Measurements from ENCODE around the gene C6orf141. TPM values are rescaled to one million over a fixed set of nuclear protein-coding genes. Genes with fewer than 3 reads are reported as not detected.

C6orf141 gene
- total and polyA plus RNA-seq, 2 of the 8 experiments (the other 6 are each of a cell fraction or from before 2014, with no cell fraction given): 7.6 to 16.1 TPM

DNA sequence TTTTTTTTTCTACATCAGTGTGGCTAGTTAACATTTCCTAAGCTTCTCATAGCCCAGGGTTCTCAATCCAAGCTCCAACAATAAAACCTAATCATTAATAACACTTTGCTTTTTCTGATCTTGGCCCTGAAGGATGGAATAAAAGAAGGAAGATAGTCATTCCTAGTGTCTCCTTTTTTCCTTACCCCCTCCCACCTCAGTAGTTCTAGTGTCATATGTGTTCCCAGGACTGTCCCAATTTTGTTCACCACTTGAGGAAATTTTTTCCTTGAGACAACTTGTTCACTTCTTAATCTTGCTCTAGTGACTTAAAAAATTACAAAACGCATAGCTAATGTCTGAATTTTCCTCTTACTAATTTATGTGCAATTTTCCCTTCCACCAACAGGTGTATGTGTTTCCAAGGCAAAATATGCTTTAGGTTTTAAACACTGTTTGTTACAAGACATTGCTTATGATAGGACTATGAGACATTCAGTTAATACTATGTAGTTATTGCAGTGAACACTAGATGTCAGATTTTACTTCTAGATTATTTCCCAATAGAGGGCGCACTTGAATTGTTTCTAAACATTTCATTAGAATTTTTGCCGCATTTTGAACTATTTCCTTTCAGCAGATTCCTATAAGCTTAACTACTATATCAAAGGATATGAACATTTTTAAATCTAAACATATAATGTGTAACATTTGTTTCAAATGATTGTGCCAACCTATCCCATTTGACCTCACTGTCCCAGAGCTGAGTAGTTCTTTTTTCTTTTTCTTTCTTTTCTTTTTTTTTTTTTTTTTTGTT is 18.5 kb upstream of the C6orf141 start:
- Histone ChIP-seq H3K79me2 (ENCODE audit: control insufficient read depth in 1 of 2, insufficient read depth in 2 of 2, low read length in 2 of 2) (no peaks in the 10 kb centered on the region), H4K20me1 (replicated peaks in 1 of 2; ENCODE audit: control insufficient read depth in 1 of 2, insufficient read depth in 2 of 2, low read length in 2 of 2) (no peaks in the 10 kb centered on the region), H3K79me1 (ENCODE audit: low read depth, low read length) (no peaks in the 10 kb centered on the region), H2BK5ac (ENCODE audit: low read depth, low read length) (no peak overlapping the region), H3K14ac (ENCODE audit: insufficient read length) (no peak overlapping the region), H3K4me1 (replicated peaks in 1 of 4; ENCODE audit: control insufficient read depth in 3 of 4, insufficient read depth in 4 of 4, low read length in 3 of 4) (peaks cover 0 to 5% (median 2%) of the 10 kb centered on the region in 4 experiments; a peak in 1 of 7 replicates), H2BK120ac (replicated peaks; ENCODE audit: low read depth, low read length) (no peak overlapping the region), H2BK20ac (ENCODE audit: low read length) (no peak overlapping the region), H3K4me2 (ENCODE audit: insufficient read depth in 1 of 2, low read depth in 2 of 2, low read length in 2 of 2) (no peak overlapping the region), H4K8ac (ENCODE audit: extremely low read depth, insufficient read depth, low read length) (no peak overlapping the region), H3K23ac (ENCODE audit: insufficient read length) (no peak overlapping the region), H2AK5ac (ENCODE audit: low read depth, low read length) (no peak overlapping the region), H3K36me3 (ENCODE audit: control insufficient read depth in 2 of 4, insufficient read depth in 4 of 4, low read length in 3 of 4) (no peaks in the 10 kb centered on the region), H3K4ac (replicated peaks; ENCODE audit: insufficient read length, low read depth, low read length) (no peak overlapping the region), H4K5ac (ENCODE audit: insufficient read length, low read depth, low read length) (no peak overlapping the region), H2BK15ac (ENCODE audit: low read length) (no peak overlapping the region), H2AFZ (ENCODE audit: low read length) (no peak overlapping the region), H3K23me2 (ENCODE audit: low read depth, low read length) (no peaks in the 10 kb centered on the region), H3K56ac (replicated peaks; ENCODE audit: insufficient read length, low read depth, low read length) (no peak overlapping the region), H3K18ac (ENCODE audit: extremely low read depth, low read length) (no peak overlapping the region), H4K91ac (replicated peaks; ENCODE audit: insufficient read length, low read length) (no peak overlapping the region), H3K27ac (ENCODE audit: low read depth, low read length) (no peak overlapping the region), H3K4me3 (ENCODE audit: extremely low read depth in 1 of 4, insufficient read depth in 2 of 4, low read depth in 3 of 4, low read length in 4 of 4) (no peak overlapping the region), H2BK12ac (ENCODE audit: low read depth, low read length) (no peak overlapping the region), H3K9me3 (ENCODE audit: insufficient read depth in 2 of 2, low read depth in 1 of 2, low read length in 1 of 2) (no peaks in the 10 kb centered on the region), H3K27me3 (replicated peaks in 1 of 4; ENCODE audit: control insufficient read depth in 3 of 4, extremely low read depth in 1 of 4, insufficient read depth in 3 of 4, low read length in 3 of 4) (no peaks in the 10 kb centered on the region), H3K9ac (replicated peaks in 1 of 4; ENCODE audit: extremely low read depth in 1 of 4, low read depth in 3 of 4, low read length in 3 of 4) (no peak overlapping the region)
- ChIA-PET POLR2A (ENCODE audit: partially characterized antibody) (no interaction called here), CTCF (ENCODE audit: partially characterized antibody) (interaction anchor here (0.5 to 4.5 kb wide), 39 partner anchors 8 to 1801 kb away, joined by 3 to 43 read pairs (median 4); partner anchors contain the start of gene C6orf141)
- DNase-seq (ENCODE audit: low read depth in 1 of 2, low spot score in 2 of 2) (no peak), FAIRE-seq (peak; percentile 66)
- WGBS, 2 experiments (ENCODE audit: extremely low coverage in 1 of 2, insufficient coverage in 1 of 2, insufficient read length in 1 of 2, insufficient replicate concordance in 2 of 2, low coverage in 1 of 2, low lambda C conversion rate in 2 of 2, missing lambda C conversion rate in 1 of 2): 26% methylated on average over 3 of the region's 3 CpGs; no CpG with 5 or more reads in 1 of the 2 experiments
- no peak for TF ChIP-seq PHF8 (conservative IDR thresholded peaks at IDR 0.05; ENCODE audit: low read depth, low read length)
- TF ChIP-seq BRCA1 (IDR thresholded peaks at IDR 0.05; ENCODE audit: low read depth, low read length): no peak
- TF ChIP-seq KDM1A (IDR thresholded peaks at IDR 0.05; ENCODE audit: borderline replicate concordance, low read length): no peak
- TF ChIP-seq MAFK (IDR thresholded peaks at IDR 0.05; ENCODE audit: low read depth, low read length): no peak
- no peak for TF ChIP-seq SIX5 (IDR thresholded peaks at IDR 0.05; ENCODE audit: low read depth, low read length)
- no peak for TF ChIP-seq CHD1 (IDR thresholded peaks at IDR 0.05; ENCODE audit: low read depth, low read length)
- TF ChIP-seq, protein P1, sequence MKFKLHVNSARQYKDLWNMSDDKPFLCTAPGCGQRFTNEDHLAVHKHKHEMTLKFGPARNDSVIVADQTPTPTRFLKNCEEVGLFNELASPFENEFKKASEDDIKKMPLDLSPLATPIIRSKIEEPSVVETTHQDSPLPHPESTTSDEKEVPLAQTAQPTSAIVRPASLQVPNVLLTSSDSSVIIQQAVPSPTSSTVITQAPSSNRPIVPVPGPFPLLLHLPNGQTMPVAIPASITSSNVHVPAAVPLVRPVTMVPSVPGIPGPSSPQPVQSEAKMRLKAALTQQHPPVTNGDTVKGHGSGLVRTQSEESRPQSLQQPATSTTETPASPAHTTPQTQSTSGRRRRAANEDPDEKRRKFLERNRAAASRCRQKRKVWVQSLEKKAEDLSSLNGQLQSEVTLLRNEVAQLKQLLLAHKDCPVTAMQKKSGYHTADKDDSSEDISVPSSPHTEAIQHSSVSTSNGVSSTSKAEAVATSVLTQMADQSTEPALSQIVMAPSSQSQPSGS (IDR thresholded peaks at IDR 0.05; ENCODE audit: low read length): no peak
- no peak for TF ChIP-seq TAF1 (IDR thresholded peaks at IDR 0.05; ENCODE audit: low read depth, low read length)
- TF ChIP-seq YY1 (IDR thresholded peaks at IDR 0.05; ENCODE audit: low read depth, low read length): no peak
- no peak for TF ChIP-seq TEAD4 (IDR thresholded peaks at IDR 0.05; ENCODE audit: low read depth, low read length)
- TF ChIP-seq KDM5A (IDR thresholded peaks at IDR 0.05; ENCODE audit: low read length): no peak
- no peak for TF ChIP-seq GTF2F1 (IDR thresholded peaks at IDR 0.05; ENCODE audit: borderline replicate concordance, low read depth, low read length)
